ENCODE measurements around the gene PAQR5.
"Not testable (repeated sequence)": the region's sequence is repeated elsewhere in the genome, so short reads cannot be mapped to it uniquely, and the experiment has no call there.

PAQR5 gene

GRCh38 chr15:69380100-69380725 is 81.5 kb downstream of the PAQR5 start:
- Histone ChIP-seq H3K9me2 (replicated peaks; ENCODE audit: insufficient read depth, low read length) (no peaks in the 10 kb centered on the region), H4K20me1 (ENCODE audit: low read depth, low read length) (no peaks in the 10 kb centered on the region), H3K36me3 (ENCODE audit: low read length) (no peaks in the 10 kb centered on the region), H3F3A (ENCODE audit: insufficient read depth) (no peaks in the 10 kb centered on the region), H3K4me2 (ENCODE audit: low read depth, low read length, poor library complexity, severe bottlenecking) (no peak overlapping the region), H3K79me2 (ENCODE audit: insufficient read depth, low read length) (no peaks in the 10 kb centered on the region), H3K9ac (ENCODE audit: low read length) (no peak overlapping the region), H3K9me3 (ENCODE audit: insufficient read depth, low read length) (no peaks in the 10 kb centered on the region), H3K27me3 (ENCODE audit: low read length) (no peaks in the 10 kb centered on the region), H2AFZ (ENCODE audit: low read depth, low read length, severe bottlenecking) (no peak overlapping the region), H3K4me3 (ENCODE audit: insufficient read depth, low read length, poor library complexity, severe bottlenecking) (no peak overlapping the region), H3K27ac (ENCODE audit: low read depth, low read length) (no peak overlapping the region)
- TF ChIP-seq EZH2phosphoT487 (conservative IDR thresholded peaks at IDR 0.05; ENCODE audit: low read length) (no peak), CTCF (IDR thresholded peaks at IDR 0.05; ENCODE audit: insufficient read depth, low read length, poor library complexity, severe bottlenecking) (no peak)

GRCh38 chr15:69380726-69381105 is 82.0 kb downstream of the PAQR5 start:
- Histone ChIP-seq H3K27me3 (ENCODE audit: low read length) (no peaks in the 10 kb centered on the region), H4K20me1 (ENCODE audit: low read depth, low read length) (no peaks in the 10 kb centered on the region), H3K9ac (ENCODE audit: low read length) (no peak overlapping the region), H3K27ac (ENCODE audit: low read depth, low read length) (no peak overlapping the region), H3K79me2 (ENCODE audit: insufficient read depth, low read length) (no peaks in the 10 kb centered on the region), H3K36me3 (ENCODE audit: low read length) (no peaks in the 10 kb centered on the region), H3K4me2 (ENCODE audit: low read depth, low read length, poor library complexity, severe bottlenecking) (no peak overlapping the region), H3F3A (ENCODE audit: insufficient read depth) (no peaks in the 10 kb centered on the region), H3K4me3 (ENCODE audit: insufficient read depth, low read length, poor library complexity, severe bottlenecking) (no peak overlapping the region), H3K9me2 (replicated peaks; ENCODE audit: insufficient read depth, low read length) (no peaks in the 10 kb centered on the region), H2AFZ (ENCODE audit: low read depth, low read length, severe bottlenecking) (no peak overlapping the region), H3K9me3 (ENCODE audit: insufficient read depth, low read length) (no peaks in the 10 kb centered on the region)
- TF ChIP-seq EZH2phosphoT487 (conservative IDR thresholded peaks at IDR 0.05; ENCODE audit: low read length): no peak
- no peak for TF ChIP-seq CTCF (IDR thresholded peaks at IDR 0.05; ENCODE audit: insufficient read depth, low read length, poor library complexity, severe bottlenecking)

- H3K79me2 ChIP-seq (ENCODE audit: insufficient read depth, low read length); H3K9me3 ChIP-seq (ENCODE audit: insufficient read depth, low read length); H3K4me3 ChIP-seq (ENCODE audit: insufficient read depth, low read length, poor library complexity, severe bottlenecking); H4K20me1 ChIP-seq (ENCODE audit: low read depth, low read length); H3K9ac ChIP-seq (ENCODE audit: low read length); H3K27ac ChIP-seq (ENCODE audit: low read depth, low read length); H3K9me2 ChIP-seq (replicated peaks; ENCODE audit: insufficient read depth, low read length); H3K36me3 ChIP-seq (ENCODE audit: low read length); H3F3A ChIP-seq (ENCODE audit: insufficient read depth); H3K27me3 ChIP-seq (ENCODE audit: low read length); H2AFZ ChIP-seq (ENCODE audit: low read depth, low read length, severe bottlenecking); H3K4me2 ChIP-seq (ENCODE audit: low read depth, low read length, poor library complexity, severe bottlenecking): not testable (repeated sequence)
Measured at GRCh38 chr15:69382176-69382575, 83.5 kb downstream of the PAQR5 start.

- H3K79me2 ChIP-seq (ENCODE audit: insufficient read depth, low read length); H3K4me3 ChIP-seq (ENCODE audit: insufficient read depth, low read length, poor library complexity, severe bottlenecking); H3K36me3 ChIP-seq (ENCODE audit: low read length); H3K4me2 ChIP-seq (ENCODE audit: low read depth, low read length, poor library complexity, severe bottlenecking); H3K9ac ChIP-seq (ENCODE audit: low read length); H3K27me3 ChIP-seq (ENCODE audit: low read length); H3K9me2 ChIP-seq (replicated peaks; ENCODE audit: insufficient read depth, low read length); H4K20me1 ChIP-seq (ENCODE audit: low read depth, low read length); H3K9me3 ChIP-seq (ENCODE audit: insufficient read depth, low read length); H3K27ac ChIP-seq (ENCODE audit: low read depth, low read length); H2AFZ ChIP-seq (ENCODE audit: low read depth, low read length, severe bottlenecking); H3F3A ChIP-seq (ENCODE audit: insufficient read depth): not testable (repeated sequence)
Measured at GRCh38 chr15:69384066-69384465, 85.4 kb downstream of the PAQR5 start.
